Gastrocnemius medialis (tissue), 4 donors: ENCODE results near the gene TGM2. TPM values are rescaled to one million over a fixed set of nuclear protein-coding genes. Genes with fewer than 3 reads are reported as not detected.
A peak's percentile ranks its signal among the peaks of the same experiment; 100 is the strongest.

ENCODE experiments used
- ATAC-seq, 2 donors: fragments of 150-250 bp; one replicate each; pipeline ENCODE4 v1.9.1; 2016
- DNase-seq, 2 donors: peaks; one replicate each; pipeline ENCODE4 v3.0.0-alpha.2; 2019
- H3K27ac ChIP-seq, 4 donors: fragments of 200-600 bp; sonication (generic); 1 replicate in 1 of 4; 2 replicates in 3 of 4; pipeline ENCODE4 v1.5.1; 2016 to 2018; ENCODE audit warnings: mild to moderate bottlenecking in 2 of 4, moderate library complexity in 1 of 4
- H3K27me3 ChIP-seq, 3 donors: fragments of 200-600 bp; sonication (generic) in 2 of 3; 1 replicate in 1 of 3; 2 replicates in 2 of 3; pipeline versions ENCODE4 v1.5.1 to v1.6.0; 2016 to 2019; ENCODE audit warnings: mild to moderate bottlenecking in 1 of 3, moderate library complexity in 1 of 3
- H3K36me3 ChIP-seq, 2 donors: fragments of 200-600 bp; sonication (generic) in 1 of 2; one replicate each; pipeline ENCODE4 v1.5.1; 2017 to 2018
- H3K4me1 ChIP-seq, 2 donors: fragments of 200-600 bp; sonication (generic) in 1 of 2; one replicate each; pipeline ENCODE4 v1.5.1; 2016 to 2017; ENCODE audit warnings: mild to moderate bottlenecking in 2 of 2
- H3K4me3 ChIP-seq, 4 donors: fragments of 200-600 bp; sonication (generic) in 3 of 4; 1 replicate in 1 of 4; 2 replicates in 3 of 4; pipeline ENCODE4 v1.5.1; 2016 to 2019; ENCODE audit warnings: mild to moderate bottlenecking in 2 of 4
- H3K9me3 ChIP-seq, 3 donors: fragments of 200-600 bp; sonication (generic) in 2 of 3; 1 replicate in 1 of 3; 2 replicates in 2 of 3; pipeline ENCODE4 v1.5.1; 2016 to 2019
- POLR2A ChIP-seq, 2 donors: fragments of 450-650 bp; IDR thresholded peaks; one replicate each; pipeline ENCODE4 v1.6.1; 2017; ENCODE audit warnings: antibody characterized with exemption in 2 of 2, mild to moderate bottlenecking in 2 of 2, moderate library complexity in 2 of 2
- in situ Hi-C, 4 donors: fragments of 200-750 bp; cut with MboI; loops; one replicate each; pipeline versions ENCODE4 v1.15.0 to v1.8.0; 2017; ENCODE audit warnings: low sequenced_read_pairs in 4 of 4
- intact Hi-C: fragments of 100-400 bp; cut with DNase I; formaldehyde crosslinking; loops from one replicate; pipeline ENCODE4 v1.15.1; 2023; ENCODE audit warnings: low total_unique reads
- total RNA-seq, 4 donors: library from RNA; depleted of rRNA; stranded (reverse); fragments of >200 nt; gene quantifications; one replicate each; pipeline versions ENCODE4 v1.1.0 to v1.2.3, GENCODE V29; 2016
- TF ChIP-seq, protein P1 (sequence below), 5 experiments: fragments of 450-650 bp in 3 of 5; fragments of 200-600 bp in 2 of 5; sonication (generic) in 2 of 5; IDR thresholded peaks in 4 of 5; conservative IDR thresholded peaks in 1 of 5; 1 replicate in 4 of 5; 2 replicates in 1 of 5; pipeline ENCODE4 v1.5.1; 2016 to 2019; ENCODE audit warnings: antibody characterized with exemption in 5 of 5, mild to moderate bottlenecking in 3 of 5, moderate library complexity in 3 of 5

The TGM2 gene
- total RNA-seq, 4 donors from 2014 or later, result 12.8 to 152 (median 58.4) TPM

DNA sequence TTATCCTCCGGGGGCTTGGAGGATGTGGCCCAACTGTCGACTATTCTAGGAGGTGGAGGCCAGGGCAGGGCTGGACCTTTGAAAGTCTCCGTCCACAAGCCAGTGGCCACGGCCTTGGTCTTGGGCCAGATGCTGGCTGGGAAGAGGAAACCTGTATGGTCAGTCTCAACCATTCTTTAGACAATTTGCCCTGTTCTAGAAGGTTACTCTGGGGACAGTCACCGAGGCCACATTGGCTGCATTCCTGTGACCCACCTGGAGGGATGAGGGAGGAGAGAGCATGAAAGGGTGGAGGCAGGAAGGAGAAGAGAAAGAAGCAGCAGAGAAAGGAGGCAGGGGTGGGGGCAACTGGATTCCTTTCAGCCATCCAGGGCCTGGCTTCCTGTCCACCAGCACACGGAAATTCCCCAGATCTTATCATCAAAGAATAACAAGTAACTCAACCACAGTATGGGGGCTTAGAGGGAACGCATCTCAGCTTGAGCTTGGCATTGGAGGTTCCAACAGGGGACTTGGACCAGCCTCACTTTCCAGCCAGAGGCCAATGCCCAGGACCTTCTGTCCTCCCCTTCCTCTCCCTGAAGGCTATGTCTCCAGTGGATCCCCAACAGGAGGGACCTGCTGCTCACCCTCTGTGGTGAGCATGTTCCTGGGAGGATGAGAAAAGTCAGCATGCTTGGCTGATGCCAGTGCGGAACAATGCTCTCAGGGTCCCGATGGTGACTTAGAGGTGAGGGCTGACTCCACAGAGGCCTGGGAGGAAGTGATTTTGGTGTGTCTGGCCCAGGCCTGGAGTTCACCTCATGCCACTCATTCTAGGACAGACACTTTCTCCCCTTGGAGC is 30.4 kb downstream of the TGM2 start:
- peaks cover 0 to 12% of the 10 kb centered on the region in 2 donors for H3K4me1 ChIP-seq
- no peak for DNase-seq
- H3K4me3 ChIP-seq, result no peak overlapping the region
- H3K9me3 ChIP-seq, result no peaks in the 10 kb centered on the region
- H3K36me3 ChIP-seq, result peaks cover 0 to 73% of the 10 kb centered on the region in 2 donors
- H3K27ac ChIP-seq, result peak overlapping the region in 3 of 4 donors; percentile 13 to 60 (median 42)
- intact Hi-C loops (no loop called here), in situ Hi-C loops (no loop called here)
- no peaks in the 10 kb centered on the region for H3K27me3 ChIP-seq
- no peak for TF ChIP-seq POLR2A (IDR thresholded peaks at IDR 0.05)
- TF ChIP-seq, protein P1, sequence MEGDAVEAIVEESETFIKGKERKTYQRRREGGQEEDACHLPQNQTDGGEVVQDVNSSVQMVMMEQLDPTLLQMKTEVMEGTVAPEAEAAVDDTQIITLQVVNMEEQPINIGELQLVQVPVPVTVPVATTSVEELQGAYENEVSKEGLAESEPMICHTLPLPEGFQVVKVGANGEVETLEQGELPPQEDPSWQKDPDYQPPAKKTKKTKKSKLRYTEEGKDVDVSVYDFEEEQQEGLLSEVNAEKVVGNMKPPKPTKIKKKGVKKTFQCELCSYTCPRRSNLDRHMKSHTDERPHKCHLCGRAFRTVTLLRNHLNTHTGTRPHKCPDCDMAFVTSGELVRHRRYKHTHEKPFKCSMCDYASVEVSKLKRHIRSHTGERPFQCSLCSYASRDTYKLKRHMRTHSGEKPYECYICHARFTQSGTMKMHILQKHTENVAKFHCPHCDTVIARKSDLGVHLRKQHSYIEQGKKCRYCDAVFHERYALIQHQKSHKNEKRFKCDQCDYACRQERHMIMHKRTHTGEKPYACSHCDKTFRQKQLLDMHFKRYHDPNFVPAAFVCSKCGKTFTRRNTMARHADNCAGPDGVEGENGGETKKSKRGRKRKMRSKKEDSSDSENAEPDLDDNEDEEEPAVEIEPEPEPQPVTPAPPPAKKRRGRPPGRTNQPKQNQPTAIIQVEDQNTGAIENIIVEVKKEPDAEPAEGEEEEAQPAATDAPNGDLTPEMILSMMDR (IDR thresholded peaks at IDR 0.05 in 4 of 5, conservative IDR thresholded peaks at IDR 0.05 in 1 of 5), result no peak
- peak in 1 of 2 donors; percentile 49 for ATAC-seq

DNA sequence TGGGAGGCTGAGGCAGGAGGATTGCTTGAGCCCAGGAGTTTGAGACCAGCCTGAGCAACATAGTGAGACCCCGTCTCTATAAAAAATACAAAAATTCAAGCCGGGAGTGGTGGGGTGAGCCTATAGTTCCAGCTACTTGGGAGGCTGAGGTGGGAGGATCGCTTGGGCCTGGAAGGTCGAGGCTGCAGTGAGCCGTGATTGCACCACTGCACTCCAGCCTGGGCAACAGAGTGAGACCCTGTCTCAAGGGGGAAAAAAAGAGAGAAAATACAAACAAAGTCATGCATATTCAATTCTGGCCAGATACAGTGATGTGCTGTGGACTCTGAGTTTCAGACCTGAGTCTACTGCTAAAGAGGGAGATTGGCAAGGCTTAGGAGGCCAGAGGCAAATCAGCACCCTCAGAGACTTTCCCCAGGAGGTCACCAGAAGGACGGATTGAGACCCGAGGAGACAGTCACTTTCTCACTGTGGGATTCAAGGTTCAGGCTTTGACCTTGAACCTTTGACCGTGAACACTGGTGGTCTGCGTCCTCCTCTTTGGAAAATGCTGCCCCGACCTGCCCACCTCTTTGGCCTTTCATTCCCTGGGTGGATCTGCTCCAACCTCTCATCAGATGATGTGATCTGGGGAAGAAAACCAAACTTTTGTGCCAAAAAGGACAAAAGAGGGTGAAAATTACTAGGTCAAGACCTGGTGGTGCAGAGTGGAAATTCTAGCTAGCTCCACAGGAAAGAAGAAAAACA is 31.2 kb downstream of the TGM2 start:
- TF ChIP-seq POLR2A (IDR thresholded peaks at IDR 0.05), result no peak
- TF ChIP-seq, protein P1 (IDR thresholded peaks at IDR 0.05 in 4 of 5, conservative IDR thresholded peaks at IDR 0.05 in 1 of 5), result no peak
- intact Hi-C loops, result no loop called here
- Histone ChIP-seq H3K4me3 (no peak overlapping the region), H3K9me3 (no peaks in the 10 kb centered on the region), H3K4me1 (peaks cover 0 to 12% of the 10 kb centered on the region in 2 donors), H3K27me3 (no peaks in the 10 kb centered on the region), H3K36me3 (peaks cover 0 to 65% of the 10 kb centered on the region in 2 donors), H3K27ac (peak overlapping the region in 3 of 4 donors; percentile 13 to 60 (median 42))
- ATAC-seq (no peak), DNase-seq (no peak)
- in situ Hi-C loops, result no loop called here

DNA sequence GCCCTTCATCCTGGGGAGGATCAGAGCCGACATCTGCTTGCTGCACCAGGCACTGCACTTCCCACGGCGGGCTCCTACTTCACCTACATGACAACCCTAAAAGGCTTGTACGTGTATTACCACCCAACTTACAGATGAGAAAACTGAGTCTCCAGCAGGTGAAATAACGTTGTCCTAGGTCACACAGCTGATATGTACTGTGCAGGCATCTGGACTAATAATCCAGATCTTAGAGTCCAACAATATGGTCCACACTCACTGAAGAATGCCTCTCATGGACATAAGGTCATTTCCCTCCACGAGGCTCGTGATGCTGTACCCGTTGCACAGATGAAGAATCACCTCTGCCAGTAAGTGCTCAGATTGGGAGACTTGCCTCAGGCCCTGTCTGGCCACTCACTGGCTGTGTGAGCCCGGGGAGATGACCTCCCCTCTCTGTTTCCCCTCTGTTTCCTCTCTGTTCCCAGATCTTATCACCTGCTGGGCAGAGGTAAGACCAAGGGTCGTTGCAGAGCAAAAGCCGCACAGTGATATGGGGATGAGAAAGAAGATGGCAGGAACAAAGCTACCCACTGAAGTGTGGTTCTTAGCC is 32.1 kb downstream of the TGM2 start:
- intact Hi-C loops (no loop called here), in situ Hi-C loops (no loop called here)
- no peak for ATAC-seq
- H3K27me3 ChIP-seq, result no peaks in the 10 kb centered on the region
- H3K27ac ChIP-seq, result no peak overlapping the region
- no peak overlapping the region for H3K4me3 ChIP-seq
- peaks cover 0 to 12% of the 10 kb centered on the region in 2 donors for H3K4me1 ChIP-seq
- no peak for DNase-seq
- no peak for TF ChIP-seq POLR2A (IDR thresholded peaks at IDR 0.05)
- TF ChIP-seq, protein P1 (IDR thresholded peaks at IDR 0.05 in 4 of 5, conservative IDR thresholded peaks at IDR 0.05 in 1 of 5), result no peak
- peaks cover 0 to 56% of the 10 kb centered on the region in 2 donors for H3K36me3 ChIP-seq
- H3K9me3 ChIP-seq, result no peaks in the 10 kb centered on the region

DNA sequence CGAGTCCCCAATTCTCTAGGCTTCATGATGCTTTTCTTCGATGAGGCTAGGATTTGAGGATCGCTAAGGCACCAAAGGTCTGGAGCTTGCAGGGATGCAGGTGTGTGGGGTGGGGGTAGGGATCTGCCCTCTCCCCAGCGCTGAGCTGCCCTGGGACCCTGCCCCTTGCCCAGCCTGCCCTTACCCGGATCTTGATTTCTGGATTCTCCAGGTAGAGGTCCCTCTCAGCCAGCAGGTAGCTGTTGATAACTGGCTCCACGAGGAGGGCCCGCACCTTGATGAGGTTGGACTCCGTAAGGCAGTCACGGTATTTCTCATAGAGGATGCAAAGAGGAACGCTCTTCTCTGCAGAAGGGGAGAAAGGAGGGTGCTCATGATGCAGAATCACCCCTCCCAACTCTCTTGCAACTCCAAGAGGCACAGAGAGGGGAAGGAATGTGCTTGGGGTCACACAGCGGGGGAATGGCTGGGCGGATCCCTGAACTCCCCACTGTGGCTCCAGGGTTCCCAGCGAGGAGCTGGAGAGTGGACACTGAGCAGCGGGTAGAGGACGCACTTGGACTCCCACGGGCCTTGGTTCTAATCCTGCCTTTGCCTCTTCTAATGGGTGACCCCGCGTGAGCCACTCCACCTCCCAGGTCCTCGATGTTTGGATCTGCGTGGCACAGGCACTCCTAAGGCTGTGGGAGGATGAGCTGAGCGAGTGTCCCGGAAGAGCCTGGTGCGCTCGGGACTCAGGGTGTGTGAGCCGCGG is 32.7 kb downstream of the TGM2 start:
- no peaks in the 10 kb centered on the region for H3K27me3 ChIP-seq
- DNase-seq (peak in 1 of 2 donors; percentile 6), ATAC-seq (no peak)
- no peaks in the 10 kb centered on the region for H3K9me3 ChIP-seq
- no peak overlapping the region for H3K4me3 ChIP-seq
- H3K36me3 ChIP-seq, result peaks cover 0 to 50% of the 10 kb centered on the region in 2 donors
- TF ChIP-seq, protein P1 (IDR thresholded peaks at IDR 0.05 in 4 of 5, conservative IDR thresholded peaks at IDR 0.05 in 1 of 5), result no peak
- TF ChIP-seq POLR2A (IDR thresholded peaks at IDR 0.05), result no peak
- in situ Hi-C loops (no loop called here), intact Hi-C loops (no loop called here)
- H3K27ac ChIP-seq, result no peak overlapping the region
- peaks cover 2 to 19% of the 10 kb centered on the region in 2 donors for H3K4me1 ChIP-seq
